ENCODE data around the gene SORCS3. TPM values are rescaled to one million over a fixed set of nuclear protein-coding genes. Genes with fewer than 3 reads are reported as not detected.
A peak's percentile ranks its signal among the peaks of the same experiment; 100 is the strongest.

SORCS3 gene
- total and polyA plus RNA-seq, 2 of the 13 experiments (the other 11 are each of a cell fraction or from before 2014, with no cell fraction given) = 0.07 TPM; not detected in 1

GRCh38 chr10:104665174-104665573 lies 24.1 kb downstream of the SORCS3 start (continued):
- no peak for TF ChIP-seq ZNF710 (CRISPR knock-in tag; IDR thresholded peaks at IDR 0.05; ENCODE audit: borderline replicate concordance)
- TF ChIP-seq HNF1B (CRISPR knock-in tag; IDR thresholded peaks at IDR 0.05) = no peak
- TF ChIP-seq JDP2 (CRISPR knock-in tag; IDR thresholded peaks at IDR 0.05; ENCODE audit: borderline replicate concordance) = no peak

- in situ Hi-C loops (cut with HindIII; ENCODE audit: extremely low pct_ligation_motif_present, low pct_unique_long_range_greater_than_20kb) = no loop called here
- intact Hi-C loops (cut with micrococcal nuclease; ENCODE audit: unreplicated experiment) = no loop called here
- Histone ChIP-seq H4K20me1 (ENCODE audit: insufficient read depth, low read length) (no peaks in the 10 kb centered on the region), H3K4me3 (replicated peaks in 1 of 3; ENCODE audit: insufficient read depth in 1 of 3, low read depth in 2 of 3, low read length in 3 of 3) (no peak overlapping the region), H2AFZ (ENCODE audit: low read length) (no peak overlapping the region), H3K4me1 (ENCODE audit: insufficient read depth, low read length) (no peaks in the 10 kb centered on the region), H3K79me2 (ENCODE audit: insufficient read depth, low read length) (no peaks in the 10 kb centered on the region), H3K4me2 (ENCODE audit: low read depth, low read length) (no peak overlapping the region), H3K36me3 (replicated peaks in 1 of 2; ENCODE audit: control insufficient read depth in 1 of 2, insufficient read depth in 2 of 2, low read length in 2 of 2) (no peaks in the 10 kb centered on the region), H3K9ac (ENCODE audit: insufficient read depth, low read depth, low read length) (no peak overlapping the region), H3K27me3 (ENCODE audit: control insufficient read depth in 1 of 2, insufficient read depth in 2 of 2, low read length in 2 of 2) (peaks cover 2 to 9% of the 10 kb centered on the region in 2 experiments; a peak in 3 of 5 replicates), H3K9me3 (ENCODE audit: low read length) (no peaks in the 10 kb centered on the region), H3K27ac (ENCODE audit: extremely low read length, insufficient read depth, low read length) (no peak overlapping the region)
- ChIA-PET POLR2A (no interaction called here), CTCF (ENCODE audit: low intra/inter-chr PET ratio, low total read pairs) (no interaction called here)
- WGBS (ENCODE audit: low lambda C conversion rate) = 21% methylated on average over 5 of the region's 5 CpGs
- DNase-seq (ENCODE audit: low spot score) = no peak
- TF ChIP-seq CREB1 (IDR thresholded peaks at IDR 0.05) = peak; percentile 44; the same call in 1 of the 2 replicates
- no peak for TF ChIP-seq CREB1 (CRISPR knock-in tag; IDR thresholded peaks at IDR 0.05)
- TF ChIP-seq, protein P1, sequence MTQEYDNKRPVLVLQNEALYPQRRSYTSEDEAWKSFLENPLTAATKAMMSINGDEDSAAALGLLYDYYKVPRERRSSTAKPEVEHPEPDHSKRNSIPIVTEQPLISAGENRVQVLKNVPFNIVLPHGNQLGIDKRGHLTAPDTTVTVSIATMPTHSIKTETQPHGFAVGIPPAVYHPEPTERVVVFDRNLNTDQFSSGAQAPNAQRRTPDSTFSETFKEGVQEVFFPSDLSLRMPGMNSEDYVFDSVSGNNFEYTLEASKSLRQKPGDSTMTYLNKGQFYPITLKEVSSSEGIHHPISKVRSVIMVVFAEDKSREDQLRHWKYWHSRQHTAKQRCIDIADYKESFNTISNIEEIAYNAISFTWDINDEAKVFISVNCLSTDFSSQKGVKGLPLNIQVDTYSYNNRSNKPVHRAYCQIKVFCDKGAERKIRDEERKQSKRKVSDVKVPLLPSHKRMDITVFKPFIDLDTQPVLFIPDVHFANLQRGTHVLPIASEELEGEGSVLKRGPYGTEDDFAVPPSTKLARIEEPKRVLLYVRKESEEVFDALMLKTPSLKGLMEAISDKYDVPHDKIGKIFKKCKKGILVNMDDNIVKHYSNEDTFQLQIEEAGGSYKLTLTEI (CRISPR knock-in tag; conservative IDR thresholded peaks at IDR 0.05) = no peak
- TF ChIP-seq MIXL1 (CRISPR knock-in tag; IDR thresholded peaks at IDR 0.05) = no peak
- TF ChIP-seq ZBTB14 (CRISPR knock-in tag; IDR thresholded peaks at IDR 0.05) = no peak
- no TSS peak for BruUV-seq (replicated peaks)
- ATAC-seq = no peak
- FAIRE-seq = no peak
Observed at GRCh38 chr10:104666106-104666505, 25.0 kb downstream of the SORCS3 start.

Data from HepG2 (cell line).